ENCODE results near the gene CELA3B.
"Not testable (repeated sequence)": the region's sequence is repeated elsewhere in the genome, so short reads cannot be mapped to it uniquely, and the experiment has no call there.

The CELA3B gene

GRCh38 chr1:22030473-22030872 lies 53.7 kb downstream of the CELA3B start:
- in situ Hi-C loops (cut with MboI; ENCODE audit: low sequenced_read_pairs, unreplicated experiment), result no loop called here
- no peak for DNase-seq (ENCODE audit: low spot score)
- no peak for TF ChIP-seq CTCF (IDR thresholded peaks at IDR 0.05; ENCODE audit: borderline replicate concordance, control extremely low read depth, extremely low read depth, insufficient read depth, missing control alignments)

- in situ Hi-C loops (cut with MboI; ENCODE audit: low sequenced_read_pairs, unreplicated experiment), result no loop called here
- TF ChIP-seq CTCF (IDR thresholded peaks at IDR 0.05; ENCODE audit: borderline replicate concordance, control extremely low read depth, extremely low read depth, insufficient read depth, missing control alignments), result no peak
- DNase-seq (ENCODE audit: low spot score), result no peak
Observed at GRCh38 chr1:22031214-22031962, 54.6 kb downstream of the CELA3B start.

- DNase-seq (ENCODE audit: low spot score); in situ Hi-C loops (cut with MboI; ENCODE audit: low sequenced_read_pairs, unreplicated experiment): not testable (repeated sequence)
Observed at GRCh38 chr1:22034834-22035233, 58.0 kb downstream of the CELA3B start.

- no peak for TF ChIP-seq CTCF (IDR thresholded peaks at IDR 0.05; ENCODE audit: borderline replicate concordance, control extremely low read depth, extremely low read depth, insufficient read depth, missing control alignments)
- in situ Hi-C loops (cut with MboI; ENCODE audit: low sequenced_read_pairs, unreplicated experiment), result no loop called here
- no peak for DNase-seq (ENCODE audit: low spot score)
Observed at GRCh38 chr1:22037520-22037919, 60.7 kb downstream of the CELA3B start.

- DNase-seq (ENCODE audit: low spot score), result no peak
- in situ Hi-C loops (cut with MboI; ENCODE audit: low sequenced_read_pairs, unreplicated experiment), result no loop called here
Observed at GRCh38 chr1:22038036-22038435, 61.2 kb downstream of the CELA3B start.

More at GRCh38 chr1:22038036-22038435, 61.2 kb downstream of the CELA3B start:
- no peak for TF ChIP-seq CTCF (IDR thresholded peaks at IDR 0.05; ENCODE audit: borderline replicate concordance, control extremely low read depth, extremely low read depth, insufficient read depth, missing control alignments)

Measured in GM13976 (cell line).